Left forelimb (tissue), 1 donor: ENCODE data around the gene ZFAND4.
"Not testable (repeated sequence)": the region's sequence is repeated elsewhere in the genome, so short reads cannot be mapped to it uniquely, and the experiment has no call there.

Experiments
- DNase-seq: peaks from one replicate; pipeline ENCODE4 v3.0.0-alpha.2; 2018; ENCODE audit warnings: low spot score

ZFAND4 gene

GRCh38 chr10:45589868-45590267, 82.7 kb downstream of the ZFAND4 start:
- DNase-seq, result no peak

GRCh38 chr10:45589009-45589408, 83.6 kb downstream of the ZFAND4 start:
- no peak for DNase-seq

- no peak for DNase-seq
Observed at GRCh38 chr10:45586028-45586824, 86.3 kb downstream of the ZFAND4 start.

- DNase-seq, result no peak
Observed at GRCh38 chr10:45585131-45585530, 87.4 kb downstream of the ZFAND4 start.

GRCh38 chr10:45582386-45582781, 90.2 kb downstream of the ZFAND4 start:
- no peak for DNase-seq

GRCh38 chr10:45581582-45582385, 90.8 kb downstream of the ZFAND4 start:
- DNase-seq, result no peak

GRCh38 chr10:45581216-45581549, 91.4 kb downstream of the ZFAND4 start:
- no peak for DNase-seq

GRCh38 chr10:45580371-45581215, 92.0 kb downstream of the ZFAND4 start:
- no peak for DNase-seq

- DNase-seq, result no peak
Observed at GRCh38 chr10:45578384-45578971, 94.1 kb downstream of the ZFAND4 start.

- no peak for DNase-seq
Observed at GRCh38 chr10:45575966-45576597, 96.5 kb downstream of the ZFAND4 start.

- not testable (repeated sequence) for DNase-seq
Observed at GRCh38 chr10:45575032-45575761, 97.4 kb downstream of the ZFAND4 start.

- no peak for DNase-seq
Observed at GRCh38 chr10:45569471-45569870, 103.1 kb downstream of the ZFAND4 start.

GRCh38 chr10:45566415-45566814, 106.2 kb downstream of the ZFAND4 start:
- DNase-seq, result no peak
